NOMO-1 treated with dmso at 0.1 percent for 144 hours (cell line): ENCODE data around the gene LAX1.
A peak's percentile ranks its signal among the peaks of the same experiment; 100 is the strongest.
"Not testable (repeated sequence)": the region's sequence is repeated elsewhere in the genome, so short reads cannot be mapped to it uniquely, and the experiment has no call there.

Experiments
- DNase-seq: peaks from one replicate; lab custom pipeline; 2025; ENCODE audit not compliant: unreplicated experiment; lab: John Stamatoyannopoulos, UW

Gene LAX1

GRCh38 chr1:203768256-203768655, 3.3 kb downstream of the LAX1 start:
- DNase-seq = no peak

GRCh38 chr1:203769505-203770343, 4.7 kb downstream of the LAX1 start:
- DNase-seq = peak; percentile 82

GRCh38 chr1:203771901-203772301, 6.9 kb downstream of the LAX1 start:
- DNase-seq = no peak

GRCh38 chr1:203772836-203773235, 7.9 kb downstream of the LAX1 start:
- no peak for DNase-seq

- DNase-seq = no peak
These were observed 11.7 kb downstream of the LAX1 start for GRCh38 chr1:203776636-203777035.

GRCh38 chr1:203777596-203777995, 12.6 kb downstream of the LAX1 start:
- DNase-seq = no peak

GRCh38 chr1:203778146-203778545, 13.2 kb downstream of the LAX1 start:
- no peak for DNase-seq

- DNase-seq = no peak
These were observed 13.8 kb downstream of the LAX1 start for GRCh38 chr1:203778789-203779188.

GRCh38 chr1:203781962-203782361, 17.0 kb downstream of the LAX1 start:
- DNase-seq = no peak

GRCh38 chr1:203789966-203790365, 25.0 kb downstream of the LAX1 start:
- no peak for DNase-seq

GRCh38 chr1:203791498-203791897, 26.5 kb downstream of the LAX1 start:
- no peak for DNase-seq

- DNase-seq = no peak
These were observed 27.5 kb downstream of the LAX1 start for GRCh38 chr1:203792486-203792885.

- not testable (repeated sequence) for DNase-seq
These were observed 28.6 kb downstream of the LAX1 start for GRCh38 chr1:203793561-203793960.

- no peak for DNase-seq
These were observed 29.9 kb downstream of the LAX1 start for GRCh38 chr1:203794764-203795440.

GRCh38 chr1:203795441-203796235, 30.7 kb downstream of the LAX1 start, which contains the start of the genes ZBED6 and ZC3H11A:
TSS of gene ZBED6 (plus strand) at chr1:203795623. CDS start at chr1:203797523, 1,900 bp downstream.
TSS of gene ZC3H11A (plus strand) at chr1:203795623. CDS start at chr1:203817071, 21,448 bp downstream.
- DNase-seq = peak; percentile 98

GRCh38 chr1:203796236-203796605, 31.2 kb downstream of the LAX1 start:
- DNase-seq = peak; percentile 17

GRCh38 chr1:203797216-203797615, 32.2 kb downstream of the LAX1 start:
- DNase-seq = no peak

- DNase-seq = no peak
These were observed 33.1 kb downstream of the LAX1 start for GRCh38 chr1:203797948-203798655.

- DNase-seq = no peak
These were observed 34.2 kb downstream of the LAX1 start for GRCh38 chr1:203799157-203799556.

- no peak for DNase-seq
These were observed 35.0 kb downstream of the LAX1 start for GRCh38 chr1:203799971-203800370.

GRCh38 chr1:203805689-203806088, 40.7 kb downstream of the LAX1 start:
- DNase-seq = no peak
